LNCAP (cell line): Measurements from ENCODE around the gene TMEM178B.

ENCODE experiments used
- TF ChIP-seq, protein P1 (sequence below): fragments of 450-650 bp; IDR thresholded peaks from 2 replicates; pipeline ENCODE4 v1.5.1; 2017; ENCODE audit warnings: mild to moderate bottlenecking

Gene TMEM178B

GRCh38 chr7:141312395-141312794 is 238.5 kb downstream of the TMEM178B start:
- TF ChIP-seq, protein P1, sequence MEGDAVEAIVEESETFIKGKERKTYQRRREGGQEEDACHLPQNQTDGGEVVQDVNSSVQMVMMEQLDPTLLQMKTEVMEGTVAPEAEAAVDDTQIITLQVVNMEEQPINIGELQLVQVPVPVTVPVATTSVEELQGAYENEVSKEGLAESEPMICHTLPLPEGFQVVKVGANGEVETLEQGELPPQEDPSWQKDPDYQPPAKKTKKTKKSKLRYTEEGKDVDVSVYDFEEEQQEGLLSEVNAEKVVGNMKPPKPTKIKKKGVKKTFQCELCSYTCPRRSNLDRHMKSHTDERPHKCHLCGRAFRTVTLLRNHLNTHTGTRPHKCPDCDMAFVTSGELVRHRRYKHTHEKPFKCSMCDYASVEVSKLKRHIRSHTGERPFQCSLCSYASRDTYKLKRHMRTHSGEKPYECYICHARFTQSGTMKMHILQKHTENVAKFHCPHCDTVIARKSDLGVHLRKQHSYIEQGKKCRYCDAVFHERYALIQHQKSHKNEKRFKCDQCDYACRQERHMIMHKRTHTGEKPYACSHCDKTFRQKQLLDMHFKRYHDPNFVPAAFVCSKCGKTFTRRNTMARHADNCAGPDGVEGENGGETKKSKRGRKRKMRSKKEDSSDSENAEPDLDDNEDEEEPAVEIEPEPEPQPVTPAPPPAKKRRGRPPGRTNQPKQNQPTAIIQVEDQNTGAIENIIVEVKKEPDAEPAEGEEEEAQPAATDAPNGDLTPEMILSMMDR: no peak

DNA sequence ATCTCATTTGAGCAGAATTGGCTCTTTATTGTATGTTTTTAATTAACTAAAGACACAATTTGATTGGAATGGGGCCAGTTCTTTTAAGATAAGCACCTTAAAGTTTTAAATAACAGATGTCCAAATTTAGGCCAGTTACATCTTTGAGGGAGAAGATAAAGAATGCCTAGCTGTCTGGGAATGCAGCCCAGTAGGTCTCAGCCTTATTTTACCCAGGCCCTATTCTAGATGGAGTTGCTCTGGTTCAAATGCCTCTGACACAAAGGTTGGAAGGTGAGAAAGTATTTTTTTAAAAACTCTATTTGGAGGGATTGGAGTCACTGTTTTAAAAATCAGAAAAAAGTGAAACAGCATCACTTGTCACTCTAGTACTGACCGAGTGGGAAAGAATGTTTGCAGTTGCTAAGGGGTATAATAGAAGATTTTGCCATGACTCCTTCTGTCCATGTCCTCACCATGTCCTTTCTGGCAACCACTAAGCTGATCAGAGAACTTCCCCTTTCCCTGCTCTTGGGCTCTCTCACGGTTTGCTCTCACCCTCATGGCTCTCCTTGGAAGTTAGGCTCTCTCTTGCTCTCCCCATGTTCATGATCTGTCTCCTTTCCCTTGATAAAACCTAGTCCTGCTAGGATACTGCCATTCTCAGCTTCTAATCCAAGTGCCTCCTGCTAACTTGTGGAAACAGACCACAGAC is 239.1 kb downstream of the TMEM178B start:
- TF ChIP-seq, protein P1: no peak

- TF ChIP-seq, protein P1: no peak
These were observed 240.0 kb downstream of the TMEM178B start for GRCh38 chr7:141313896-141314295.

- TF ChIP-seq, protein P1: no peak
These were observed 243.2 kb downstream of the TMEM178B start for GRCh38 chr7:141317033-141317585.

DNA sequence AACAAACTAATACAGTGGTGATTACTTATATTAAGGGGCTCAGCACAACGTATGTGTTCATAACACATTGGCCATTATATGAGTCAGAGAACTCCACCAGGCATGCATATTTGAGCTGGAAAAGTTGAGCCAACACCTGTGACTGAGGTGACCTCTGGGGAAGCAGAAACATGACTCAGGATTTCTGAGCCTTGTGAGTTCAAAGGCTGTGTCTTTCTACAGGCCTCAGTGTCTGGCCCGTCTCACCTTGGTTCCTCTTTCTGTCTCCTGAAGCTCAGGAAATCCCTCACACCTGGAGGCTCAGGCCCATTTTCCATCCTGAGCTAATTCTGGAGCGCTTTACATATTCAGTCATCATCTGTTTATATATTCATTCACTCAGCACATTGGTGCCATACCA is 246.4 kb downstream of the TMEM178B start:
- TF ChIP-seq, protein P1: no peak

DNA sequence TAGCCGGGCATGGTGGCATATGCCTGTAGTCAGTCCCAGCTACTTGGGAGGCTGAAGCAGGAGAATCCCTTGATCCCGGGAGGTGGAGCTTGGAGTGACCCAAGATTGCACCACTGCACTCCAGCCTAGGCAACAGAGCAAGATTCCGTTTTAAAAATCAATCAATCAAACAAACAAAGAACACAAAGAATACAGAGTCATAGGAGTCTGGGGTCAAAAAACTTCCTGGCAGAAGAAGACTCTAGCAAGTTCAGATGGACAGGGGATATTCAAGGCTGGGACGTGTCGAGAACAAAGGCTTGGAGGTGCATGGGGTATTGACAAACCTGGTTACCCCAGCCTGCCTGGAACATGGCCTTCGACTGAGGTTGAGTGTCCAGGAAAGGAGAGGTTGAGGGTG is 248.5 kb downstream of the TMEM178B start:
- TF ChIP-seq, protein P1: no peak

DNA sequence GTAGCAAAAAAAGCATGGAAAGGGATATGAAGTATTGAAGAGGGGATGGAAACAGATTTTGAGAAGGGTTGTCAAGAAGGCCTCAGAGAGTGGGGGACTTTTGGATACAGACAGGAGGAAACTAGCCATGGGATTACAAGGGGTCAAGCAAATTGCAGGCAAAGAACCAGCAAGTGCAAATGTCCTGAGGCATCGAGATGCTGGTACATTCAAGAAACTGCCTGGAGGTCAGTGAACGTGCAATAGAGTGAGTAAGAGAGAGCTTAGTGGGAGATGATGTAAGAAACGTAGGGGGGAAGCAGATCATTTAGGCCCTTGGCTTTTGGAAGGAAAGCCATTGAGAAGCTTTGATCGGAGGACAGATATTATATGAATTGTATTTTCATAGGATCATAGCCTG is 250.0 kb downstream of the TMEM178B start:
- TF ChIP-seq, protein P1: no peak
